ENCODE data around the gene ZBTB7A. TPM values are rescaled to one million over a fixed set of nuclear protein-coding genes. Genes with fewer than 3 reads are reported as not detected.
"Not testable (repeated sequence)": the region's sequence is repeated elsewhere in the genome, so short reads cannot be mapped to it uniquely, and the experiment has no call there.

The ZBTB7A gene
- total RNA-seq, 1 donor from 2014 or later: 51.9 TPM

GRCh38 chr19:4007021-4007835 lies 59.5 kb downstream of the ZBTB7A start, which contains the start of gene PIAS4:
TSS of gene PIAS4 (plus strand) at chr19:4007736. CDS start at chr19:4007761, 25 bp downstream.
- H3K36me3 ChIP-seq: peaks cover 10% of the 10 kb centered on the region
- H3K27me3 ChIP-seq (ENCODE audit: low read depth): no peaks in the 10 kb centered on the region
- intact Hi-C loops (cut with DNase I): no loop called here
- H3K4me3 ChIP-seq: peak within 1 kb of the TSS; percentile 95
- H3K4me1 ChIP-seq: peaks cover 41% of the 10 kb centered on the region
- no peaks in the 10 kb centered on the region for H3K9me3 ChIP-seq
- TF ChIP-seq, protein P1, sequence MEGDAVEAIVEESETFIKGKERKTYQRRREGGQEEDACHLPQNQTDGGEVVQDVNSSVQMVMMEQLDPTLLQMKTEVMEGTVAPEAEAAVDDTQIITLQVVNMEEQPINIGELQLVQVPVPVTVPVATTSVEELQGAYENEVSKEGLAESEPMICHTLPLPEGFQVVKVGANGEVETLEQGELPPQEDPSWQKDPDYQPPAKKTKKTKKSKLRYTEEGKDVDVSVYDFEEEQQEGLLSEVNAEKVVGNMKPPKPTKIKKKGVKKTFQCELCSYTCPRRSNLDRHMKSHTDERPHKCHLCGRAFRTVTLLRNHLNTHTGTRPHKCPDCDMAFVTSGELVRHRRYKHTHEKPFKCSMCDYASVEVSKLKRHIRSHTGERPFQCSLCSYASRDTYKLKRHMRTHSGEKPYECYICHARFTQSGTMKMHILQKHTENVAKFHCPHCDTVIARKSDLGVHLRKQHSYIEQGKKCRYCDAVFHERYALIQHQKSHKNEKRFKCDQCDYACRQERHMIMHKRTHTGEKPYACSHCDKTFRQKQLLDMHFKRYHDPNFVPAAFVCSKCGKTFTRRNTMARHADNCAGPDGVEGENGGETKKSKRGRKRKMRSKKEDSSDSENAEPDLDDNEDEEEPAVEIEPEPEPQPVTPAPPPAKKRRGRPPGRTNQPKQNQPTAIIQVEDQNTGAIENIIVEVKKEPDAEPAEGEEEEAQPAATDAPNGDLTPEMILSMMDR (IDR thresholded peaks at IDR 0.05): no peak
- DNase-seq (peak; percentile 96), ATAC-seq (peak; percentile 97 to 98)
- peak within 1 kb of the TSS; percentile 87 for H3K27ac ChIP-seq

- H3K27ac ChIP-seq; H3K4me3 ChIP-seq; H3K27me3 ChIP-seq (ENCODE audit: low read depth); H3K9me3 ChIP-seq; ATAC-seq; DNase-seq; intact Hi-C loops (cut with DNase I); H3K36me3 ChIP-seq: not testable (repeated sequence)
- H3K4me1 ChIP-seq: peaks cover 31% of the 10 kb centered on the region
Observed at GRCh38 chr19:4005436-4005835, 61.3 kb downstream of the ZBTB7A start.

DNA sequence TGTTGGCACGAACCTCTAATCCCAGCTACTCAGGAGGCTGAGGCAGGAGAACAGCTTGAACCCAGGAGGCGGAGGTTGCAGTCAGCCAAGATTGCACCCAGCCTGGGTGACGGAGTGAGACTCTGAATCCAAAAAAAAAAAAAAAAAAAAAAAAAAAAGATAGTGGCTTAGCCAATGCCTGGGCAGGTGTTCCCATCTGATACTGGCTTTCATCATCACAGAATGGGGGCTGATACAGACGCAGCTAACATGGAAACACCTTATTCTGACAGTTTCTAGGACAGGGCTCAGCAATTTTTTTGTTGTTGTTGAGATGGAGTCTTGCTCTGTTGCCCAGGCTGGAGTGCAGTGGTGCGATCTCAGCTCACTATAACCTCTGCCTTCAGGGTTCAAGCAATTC lies 65.9 kb downstream of the ZBTB7A start:
- H3K4me3 ChIP-seq; ATAC-seq; H3K36me3 ChIP-seq; H3K4me1 ChIP-seq; H3K9me3 ChIP-seq; DNase-seq; H3K27ac ChIP-seq; intact Hi-C loops (cut with DNase I); H3K27me3 ChIP-seq (ENCODE audit: low read depth): not testable (repeated sequence)

DNA sequence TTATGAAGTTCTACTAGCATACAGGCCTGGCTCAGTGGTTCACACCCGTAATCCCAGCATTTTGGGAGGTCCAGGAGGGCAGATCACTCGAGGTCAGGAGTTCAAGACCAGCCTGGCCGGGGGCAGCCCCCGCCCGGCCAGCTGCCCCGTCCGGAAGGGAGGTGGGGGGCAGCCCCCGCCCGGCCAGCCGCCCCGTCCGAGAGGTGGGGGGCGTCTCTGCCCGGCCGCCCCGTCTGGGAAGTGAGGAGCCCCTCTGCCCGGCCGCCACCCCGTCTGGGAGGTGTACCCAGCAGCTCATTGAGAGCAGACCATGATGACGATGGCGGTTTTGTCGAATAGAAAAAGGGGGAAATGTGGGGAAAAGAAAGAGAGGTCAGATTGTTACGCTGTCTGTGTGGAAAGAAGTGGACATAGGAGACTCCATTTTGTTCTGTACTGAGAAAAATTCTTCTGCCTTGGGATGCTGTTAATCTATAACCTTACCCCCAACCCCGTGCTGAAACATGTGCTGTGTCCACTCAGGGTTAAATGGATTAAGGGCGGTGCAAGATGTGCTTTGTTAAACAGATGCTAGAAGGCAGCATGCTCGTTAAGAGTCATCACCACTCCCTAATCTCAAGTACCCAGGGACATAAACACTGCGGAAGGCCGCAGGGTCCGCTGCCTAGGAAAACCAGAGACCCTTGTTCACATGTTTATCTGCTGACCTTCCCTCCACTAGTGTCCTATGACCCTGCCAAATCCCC lies 67.9 kb downstream of the ZBTB7A start:
- ATAC-seq; H3K9me3 ChIP-seq; intact Hi-C loops (cut with DNase I); H3K36me3 ChIP-seq; H3K4me3 ChIP-seq; H3K27ac ChIP-seq; DNase-seq; H3K27me3 ChIP-seq (ENCODE audit: low read depth); H3K4me1 ChIP-seq: not testable (repeated sequence)

GRCh38 chr19:3995607-3996006 lies 71.1 kb downstream of the ZBTB7A start:
- Histone ChIP-seq H3K4me1 (no peaks in the 10 kb centered on the region), H3K9me3 (no peaks in the 10 kb centered on the region), H3K4me3 (no peak overlapping the region), H3K27ac (no peak overlapping the region), H3K36me3 (no peaks in the 10 kb centered on the region), H3K27me3 (ENCODE audit: low read depth) (no peaks in the 10 kb centered on the region)
- no peak for ATAC-seq
- DNase-seq: no peak
- TF ChIP-seq, protein P1 (IDR thresholded peaks at IDR 0.05): no peak
- intact Hi-C loops (cut with DNase I): no loop called here

Other genes starting within 250 kb of the ZBTB7A start
- 0.41 TPM for gene ZFR2, start 197.9 kb downstream of the ZBTB7A start, total RNA-seq
- gene ATCAY, start 186.2 kb downstream of the ZBTB7A start, total RNA-seq: not detected
- not detected for gene NMRK2, start 133.8 kb downstream of the ZBTB7A start, total RNA-seq
- gene DAPK3, start 95.8 kb downstream of the ZBTB7A start, total RNA-seq: 50.5 TPM
- 1,984 TPM for gene EEF2, start 81.4 kb downstream of the ZBTB7A start, total RNA-seq
- 27.6 TPM for gene PIAS4, start 59.2 kb downstream of the ZBTB7A start, total RNA-seq
- 125 TPM for gene MAP2K2, start 57.2 kb upstream of the ZBTB7A start, total RNA-seq
- not detected for gene CREB3L3, start 86.7 kb upstream of the ZBTB7A start, total RNA-seq
- 18.1 TPM for gene SIRT6, start 115.7 kb upstream of the ZBTB7A start, total RNA-seq
- 1.9 TPM for gene ANKRD24, start 115.8 kb upstream of the ZBTB7A start, total RNA-seq
- 1.7 TPM for gene EBI3, start 162.6 kb upstream of the ZBTB7A start, total RNA-seq
- gene YJU2, start 180.2 kb upstream of the ZBTB7A start, total RNA-seq: 16.7 TPM
- gene SHD, start 212.4 kb upstream of the ZBTB7A start, total RNA-seq: not detected
- 1.7 TPM for gene TMIGD2, start 235.5 kb upstream of the ZBTB7A start, total RNA-seq
- 0.62 TPM for gene FSD1, start 237.7 kb upstream of the ZBTB7A start, total RNA-seq